ENCODE data around the gene NTM.

GRCh38 chr11:132137981-132138313 is 767.5 kb downstream of the NTM start:
- TF ChIP-seq EZH2phosphoT487 (IDR thresholded peaks at IDR 0.05; ENCODE audit: insufficient read depth, low read depth) = no peak
- TF ChIP-seq EZH2 (IDR thresholded peaks at IDR 0.05; ENCODE audit: insufficient read depth, poor library complexity, severe bottlenecking) = no peak

All from GM23248 (cell line).